HFF-Myc (cell line): ENCODE results near the gene FCGR2B.

Source experiments
- DNase-seq: peaks from one replicate; pipeline ENCODE4 v3.0.0-alpha.2; 2011; ENCODE audit warnings: low read depth; ENCODE audit errors: extremely low read depth
- H3K4me3 ChIP-seq: replicated peaks from 2 replicates; pipeline ENCODE4 v1.5.1; 2011; ENCODE audit warnings: low read depth, mild to moderate bottlenecking, control low read depth, low read length
- CTCF ChIP-seq: IDR thresholded peaks from 2 replicates; pipeline ENCODE4 v1.5.1; 2012; ENCODE audit warnings: mild to moderate bottlenecking, low read depth, low read length, control low read depth; ENCODE audit errors: missing control alignments

The FCGR2B gene

GRCh38 chr1:161710560-161710959 lies 47.6 kb downstream of the FCGR2B start:
- no peak for TF ChIP-seq CTCF
- H3K4me3 ChIP-seq, result no peak overlapping the region
- DNase-seq, result no peak

- DNase-seq, result no peak
- TF ChIP-seq CTCF, result no peak
- H3K4me3 ChIP-seq, result no peak overlapping the region
Observed at GRCh38 chr1:161718559-161719324, 55.8 kb downstream of the FCGR2B start.

GRCh38 chr1:161719325-161719611 lies 56.3 kb downstream of the FCGR2B start:
- TF ChIP-seq CTCF, result no peak
- no peak for DNase-seq
- H3K4me3 ChIP-seq, result no peak overlapping the region

GRCh38 chr1:161720422-161720821 lies 57.5 kb downstream of the FCGR2B start:
- DNase-seq, result no peak

GRCh38 chr1:161720956-161721737 lies 58.2 kb downstream of the FCGR2B start, which contains the start of gene FCRLB:
FCRLB (plus strand) TSS chr1:161721544; CDS start chr1:161722673, 1,129 bp downstream.
- H3K4me3 ChIP-seq, result no peak within 1 kb of the TSS
- TF ChIP-seq CTCF, result no peak
- no peak for DNase-seq

More at GRCh38 chr1:161720422-161720821, 57.5 kb downstream of the FCGR2B start:
- H3K4me3 ChIP-seq, result no peak overlapping the region
- no peak for TF ChIP-seq CTCF

GRCh38 chr1:161721738-161722343 lies 58.9 kb downstream of the FCGR2B start:
- DNase-seq, result peak; percentile 74
- no peak for TF ChIP-seq CTCF
- no peak overlapping the region for H3K4me3 ChIP-seq
